Neural cell (in vitro differentiated cells): ENCODE measurements around the gene ZFP14. TPM values are rescaled to one million over a fixed set of nuclear protein-coding genes. Genes with fewer than 3 reads are reported as not detected.
A peak's percentile ranks its signal among the peaks of the same experiment; 100 is the strongest.

Experiments used
- H2AFZ ChIP-seq: fragments of 200-600, 300-800 bp; sonication (generic), shearing (Covaris generic); 2 replicates; pipeline ENCODE4 v1.6.0; 2014; ENCODE audit warnings: low read depth, mild to moderate bottlenecking, antibody characterized with exemption, low read length, moderate library complexity
- H3F3A ChIP-seq: fragments of 200-600 bp; shearing (Covaris generic); 2 replicates; pipeline ENCODE4 v1.6.1; 2016; ENCODE audit warnings: mild to moderate bottlenecking, moderate library complexity, mixed read lengths, antibody characterized with exemption, low read length; ENCODE audit not compliant: insufficient read depth, poor library complexity, severe bottlenecking
- H3K27ac ChIP-seq: fragments of 200-600, 300-800 bp; sonication (generic), shearing (Covaris generic); 2 replicates; pipeline ENCODE4 v1.5.1; 2014; ENCODE audit warnings: mild to moderate bottlenecking, low read length, moderate library complexity
- H3K27me3 ChIP-seq: fragments of 300-800, 200-600 bp; sonication (generic), shearing (Covaris generic); 2 replicates; pipeline ENCODE4 v1.6.0; 2014; ENCODE audit warnings: mild to moderate bottlenecking, low read depth, low read length, moderate library complexity; ENCODE audit not compliant: insufficient read depth
- H3K36me3 ChIP-seq: fragments of 300-800, 200-600 bp; sonication (generic), shearing (Covaris generic); 2 replicates; pipeline ENCODE4 v1.5.1; 2014; ENCODE audit warnings: mild to moderate bottlenecking, antibody characterized with exemption, low read length, moderate library complexity; ENCODE audit not compliant: insufficient read depth
- H3K4me2 ChIP-seq: fragments of 300-800, 200-600 bp; sonication (generic), shearing (Covaris generic); 2 replicates; pipeline ENCODE4 v1.6.0; 2014; ENCODE audit warnings: mild to moderate bottlenecking, low read length
- H3K4me3 ChIP-seq: fragments of 300-800, 200-600 bp; sonication (generic), shearing (Covaris generic); 2 replicates; pipeline ENCODE4 v1.5.1; 2014; ENCODE audit warnings: mild to moderate bottlenecking, low read length, moderate library complexity
- H3K79me2 ChIP-seq: fragments of 200-600 bp; shearing (Covaris generic); replicated peaks from 2 replicates; pipeline ENCODE4 v1.6.0; 2014; ENCODE audit warnings: mild to moderate bottlenecking, low read length, moderate library complexity; ENCODE audit not compliant: insufficient read depth
- H3K9ac ChIP-seq: fragments of 300-800, 200-600 bp; sonication (generic), shearing (Covaris generic); 2 replicates; pipeline ENCODE4 v1.6.1; 2016; ENCODE audit warnings: mild to moderate bottlenecking, low read length, mixed read lengths
- H3K9me2 ChIP-seq: fragments of 200-600 bp; shearing (Covaris generic); 2 replicates; pipeline ENCODE4 v1.6.1; 2016; ENCODE audit warnings: mild to moderate bottlenecking, low read length, mixed read lengths; ENCODE audit not compliant: insufficient read depth
- H3K9me3 ChIP-seq: fragments of 200-600, 300-800 bp; sonication (generic), shearing (Covaris generic); 2 replicates; pipeline ENCODE4 v1.6.1; 2016; ENCODE audit warnings: mild to moderate bottlenecking, mixed run types, low read length, moderate library complexity, mixed read lengths
- H4K20me1 ChIP-seq: fragments of 200-600 bp; shearing (Covaris generic); 2 replicates; pipeline ENCODE4 v1.6.1; 2016; ENCODE audit warnings: mild to moderate bottlenecking, mixed run types; ENCODE audit not compliant: insufficient read depth
- CTCF ChIP-seq: fragments of 450-650 bp; IDR thresholded peaks from 2 replicates; pipeline ENCODE4 v1.5.1; 2014; ENCODE audit warnings: antibody characterized with exemption, mild to moderate bottlenecking, moderate library complexity; ENCODE audit not compliant: poor library complexity, severe bottlenecking
- EP300 ChIP-seq: fragments of 450-650 bp; conservative IDR thresholded peaks from 2 replicates; pipeline ENCODE4 v1.6.1; 2014; ENCODE audit warnings: antibody characterized with exemption, mild to moderate bottlenecking, moderate library complexity; ENCODE audit not compliant: poor library complexity, severe bottlenecking
- EZH2 ChIP-seq: fragments of 200-600, 300-800 bp; shearing (Covaris generic), sonication (generic); IDR thresholded peaks from 2 replicates; pipeline ENCODE4 v1.6.1; 2014; ENCODE audit warnings: antibody characterized with exemption, low read length, borderline replicate concordance, mild to moderate bottlenecking; ENCODE audit not compliant: insufficient read depth, poor library complexity, severe bottlenecking
- MXI1 ChIP-seq: fragments of 450-650 bp; conservative IDR thresholded peaks from 2 replicates; pipeline ENCODE4 v1.6.1; 2014; ENCODE audit warnings: antibody characterized with exemption, mild to moderate bottlenecking; ENCODE audit not compliant: poor library complexity, severe bottlenecking
- POLR2AphosphoS5 ChIP-seq: IDR thresholded peaks from 2 replicates; pipeline ENCODE4 v1.6.1; 2012
- RAD21 ChIP-seq: fragments of 450-650 bp; conservative IDR thresholded peaks from 2 replicates; pipeline ENCODE4 v1.6.1; 2014; ENCODE audit warnings: antibody characterized with exemption, mild to moderate bottlenecking, moderate library complexity
- REST ChIP-seq: IDR thresholded peaks from 2 replicates; pipeline ENCODE4 v1.6.1; 2012; ENCODE audit warnings: borderline replicate concordance
- SMC3 ChIP-seq: fragments of 450-650 bp; conservative IDR thresholded peaks from 2 replicates; pipeline ENCODE4 v1.6.1; 2014; ENCODE audit warnings: antibody characterized with exemption, mild to moderate bottlenecking, moderate library complexity; ENCODE audit not compliant: poor library complexity
- TAF1 ChIP-seq: IDR thresholded peaks from 2 replicates; pipeline ENCODE4 v1.6.1; 2012; ENCODE audit warnings: low read depth
- polyA plus RNA-seq: library from polyadenylated mRNA; depleted of rRNA; stranded (reverse); fragments of >200 nt; gene quantifications from 2 replicates; pipeline ENCODE4 v1.2.3, GENCODE V29; 2014

ZFP14 gene
- polyA plus RNA-seq, 1 donor from 2014 or later, result 16.1 TPM

GRCh38 chr19:36377541-36378178, 1.3 kb downstream of the ZFP14 start:
- H3K79me2 ChIP-seq, result peaks cover 38% of the 10 kb centered on the region
- no peaks in the 10 kb centered on the region for H3K27me3 ChIP-seq
- H3K27ac ChIP-seq, result peak overlapping the region; percentile 85
- peak overlapping the region; percentile 68 for H3K4me2 ChIP-seq
- no peaks in the 10 kb centered on the region for H3K9me3 ChIP-seq
- no peaks in the 10 kb centered on the region for H3K9me2 ChIP-seq
- peak overlapping the region; percentile 72 for H3K4me3 ChIP-seq
- H3F3A ChIP-seq, result no peaks in the 10 kb centered on the region
- H3K36me3 ChIP-seq, result no peaks in the 10 kb centered on the region
- TF ChIP-seq REST, result no peak
- TF ChIP-seq EP300, result no peak
- no peak for TF ChIP-seq RAD21
- no peak for TF ChIP-seq POLR2AphosphoS5
- TF ChIP-seq SMC3, result no peak
- TF ChIP-seq MXI1, result no peak
- no peak for TF ChIP-seq CTCF
- TF ChIP-seq EZH2, result no peak
- no peak for TF ChIP-seq TAF1
- H3K9ac ChIP-seq, result peak overlapping the region; percentile 91
- no peaks in the 10 kb centered on the region for H4K20me1 ChIP-seq
- H2AFZ ChIP-seq, result peak overlapping the region; percentile 86

GRCh38 chr19:36373638-36374156, 5.3 kb downstream of the ZFP14 start:
- Histone ChIP-seq H4K20me1 (no peaks in the 10 kb centered on the region), H3K9ac (no peak overlapping the region), H3K9me2 (no peaks in the 10 kb centered on the region), H3K27me3 (no peaks in the 10 kb centered on the region), H2AFZ (no peak overlapping the region), H3K79me2 (peaks cover 68% of the 10 kb centered on the region), H3K4me3 (no peak overlapping the region), H3K27ac (no peak overlapping the region), H3K36me3 (peaks cover 4% of the 10 kb centered on the region), H3K4me2 (no peak overlapping the region), H3F3A (no peaks in the 10 kb centered on the region), H3K9me3 (peaks cover 10% of the 10 kb centered on the region)
- no peak for TF ChIP-seq CTCF
